SIG-M5 treated with dmso at 0.1 percent for 504 hours (cell line): ENCODE data around the gene SCN11A.
"Not testable (repeated sequence)": the region's sequence is repeated elsewhere in the genome, so short reads cannot be mapped to it uniquely, and the experiment has no call there.

Experiments
- DNase-seq: peaks from one replicate; lab custom pipeline; 2025; ENCODE audit not compliant: unreplicated experiment; lab: John Stamatoyannopoulos, UW

The SCN11A gene

GRCh38 chr3:39067286-39067685 lies 15.5 kb upstream of the SCN11A start:
- DNase-seq = no peak

GRCh38 chr3:39065197-39065596 lies 13.5 kb upstream of the SCN11A start:
- DNase-seq = peak; percentile 87

GRCh38 chr3:39064646-39065045 lies 12.9 kb upstream of the SCN11A start:
- DNase-seq = no peak

- DNase-seq = no peak
These were observed 11.4 kb upstream of the SCN11A start for GRCh38 chr3:39063143-39063542.

- no peak for DNase-seq
These were observed 10.4 kb upstream of the SCN11A start for GRCh38 chr3:39062180-39062579.

- not testable (repeated sequence) for DNase-seq
These were observed 9.5 kb upstream of the SCN11A start for GRCh38 chr3:39061228-39061627.

GRCh38 chr3:39056151-39056550 lies 4.4 kb upstream of the SCN11A start:
- no peak for DNase-seq

- DNase-seq = no peak
These were observed 2.0 kb upstream of the SCN11A start for GRCh38 chr3:39053696-39054095.

- DNase-seq = peak; percentile 5
These were observed 839 bp upstream of the SCN11A start for GRCh38 chr3:39052583-39052982.

GRCh38 chr3:39050029-39050428 lies 1.7 kb downstream of the SCN11A start:
- DNase-seq = peak; percentile 94

- no peak for DNase-seq
These were observed 13.6 kb downstream of the SCN11A start for GRCh38 chr3:39038165-39038564.

GRCh38 chr3:39029556-39029955 lies 22.2 kb downstream of the SCN11A start:
- DNase-seq = no peak

GRCh38 chr3:39028546-39028945 lies 23.2 kb downstream of the SCN11A start:
- DNase-seq = no peak

- peak; percentile 65 for DNase-seq
These were observed 26.3 kb downstream of the SCN11A start for GRCh38 chr3:39025222-39025970.

- DNase-seq = no peak
These were observed 27.2 kb downstream of the SCN11A start for GRCh38 chr3:39024497-39024896.

- DNase-seq = no peak
These were observed 29.5 kb downstream of the SCN11A start for GRCh38 chr3:39022286-39022630.

- no peak for DNase-seq
These were observed 30.1 kb downstream of the SCN11A start for GRCh38 chr3:39021465-39022285.

- no peak for DNase-seq
These were observed 30.7 kb downstream of the SCN11A start for GRCh38 chr3:39021029-39021428.

- no peak for DNase-seq
These were observed 32.4 kb downstream of the SCN11A start for GRCh38 chr3:39019299-39019698.

GRCh38 chr3:39015418-39015817 lies 36.3 kb downstream of the SCN11A start:
- DNase-seq = no peak

- DNase-seq = no peak
These were observed 37.7 kb downstream of the SCN11A start for GRCh38 chr3:39013921-39014509.

- DNase-seq = no peak
These were observed 38.5 kb downstream of the SCN11A start for GRCh38 chr3:39013289-39013688.
